SK-N-SH (cell line): Measurements from ENCODE around the gene KLHL40. TPM values are rescaled to one million over a fixed set of nuclear protein-coding genes. Genes with fewer than 3 reads are reported as not detected.

Experiments
- CTCF ChIA-PET: fragments of 300-600, 350-600 bp; formaldehyde crosslinking; extraction: SDS; loops from one replicate; lab custom pipeline; 2021; lab: Yijun Ruan, JAX
- POLR2A ChIA-PET: fragments of 350-600 bp; sonication (Branson Sonifier 250); formaldehyde crosslinking; extraction: SDS; loops from one replicate; lab custom pipeline; 2020; ENCODE audit warnings: antibody characterized with exemption, inconsistent platforms; lab: Yijun Ruan, JAX
- DNase-seq: peaks from one replicate; pipeline ENCODE4 v3.0.0; 2012
- H2AFZ ChIP-seq: fragments of 200-600 bp; sonication (generic); 2 replicates; pipeline ENCODE4 v1.8.1; 2016; ENCODE audit warnings: antibody characterized with exemption, mild to moderate bottlenecking, low read depth
- H3F3A ChIP-seq: fragments of 200-600 bp; sonication (generic); replicated peaks from 2 replicates; pipeline ENCODE3; 2016; ENCODE audit warnings: antibody characterized with exemption, mild to moderate bottlenecking; ENCODE audit not compliant: insufficient read depth
- H3K27ac ChIP-seq, 2 experiments: fragments of 200-500 bp in 1 of 2; fragments of 200-600 bp in 1 of 2; sonication (Bioruptor generic) in 1 of 2; sonication (generic), shearing (Covaris generic) in 1 of 2; 2 replicates each; pipeline versions ENCODE4 v1.5.1 to v1.6.1; 2014 to 2016; ENCODE audit warnings: low read depth in 2 of 2, inconsistent platforms in 1 of 2, low read length in 1 of 2, mild to moderate bottlenecking in 1 of 2, mixed read lengths in 1 of 2
- H3K27me3 ChIP-seq: fragments of 200-600 bp; sonication (generic), shearing (Covaris generic); 2 replicates; pipeline ENCODE4 v1.6.1; 2016; ENCODE audit warnings: mixed run types; ENCODE audit not compliant: insufficient read depth
- H3K36me3 ChIP-seq, 2 experiments: fragments of 200-500 bp in 1 of 2; fragments of 200-600 bp in 1 of 2; sonication (Bioruptor generic) in 1 of 2; sonication (generic) in 1 of 2; replicated peaks in 1 of 2; 2 replicates each; pipeline versions ENCODE3 to v1.5.1; 2014 to 2016; ENCODE audit warnings: low read length in 1 of 2, mild to moderate bottlenecking in 1 of 2; ENCODE audit not compliant: insufficient read depth in 2 of 2, control insufficient read depth in 1 of 2
- H3K4me1 ChIP-seq, 2 experiments: fragments of 200-500 bp in 1 of 2; fragments of 200-600 bp in 1 of 2; sonication (Bioruptor generic) in 1 of 2; sonication (generic), shearing (Covaris generic) in 1 of 2; 2 replicates each; pipeline versions ENCODE4 v1.5.1 to v1.6.1; 2014 to 2016; ENCODE audit warnings: low read depth in 1 of 2, low read length in 1 of 2, mixed run types in 1 of 2; ENCODE audit not compliant: insufficient read depth in 2 of 2, control insufficient read depth in 1 of 2
- H3K4me2 ChIP-seq: fragments of 200-600 bp; sonication (generic), shearing (Covaris generic); 2 replicates; pipeline ENCODE4 v1.6.1; 2017; ENCODE audit warnings: mixed run types
- H3K4me3 ChIP-seq, 2 experiments: fragments of 200-500 bp in 1 of 2; fragments of 200-600 bp in 1 of 2; sonication (Bioruptor generic) in 1 of 2; sonication (generic), shearing (Covaris generic) in 1 of 2; 2 replicates each; pipeline versions ENCODE4 v1.5.1 to v1.8.1; 2014 to 2016; ENCODE audit warnings: low read depth in 2 of 2, inconsistent platforms in 1 of 2, low read length in 1 of 2, mild to moderate bottlenecking in 1 of 2, mixed read lengths in 1 of 2, moderate library complexity in 1 of 2
- H3K79me2 ChIP-seq: fragments of 200-600 bp; sonication (generic); 2 replicates; pipeline ENCODE4 v1.8.1; 2017; ENCODE audit warnings: mild to moderate bottlenecking; ENCODE audit not compliant: insufficient read depth
- H3K9ac ChIP-seq: fragments of 200-600 bp; sonication (generic); 2 replicates; pipeline ENCODE4 v1.6.1; 2017; ENCODE audit warnings: mixed run types
- H3K9me2 ChIP-seq: fragments of 200-600 bp; sonication (generic); 2 replicates; pipeline ENCODE4 v1.6.1; 2017; ENCODE audit warnings: mixed run types
- H3K9me3 ChIP-seq: fragments of 200-600 bp; sonication (generic); 2 replicates; pipeline ENCODE4 v1.6.1; 2017; ENCODE audit warnings: mixed run types, mild to moderate bottlenecking, moderate library complexity
- H4K20me1 ChIP-seq: fragments of 200-600 bp; sonication (generic); 2 replicates; pipeline ENCODE4 v1.6.1; 2017; ENCODE audit warnings: mild to moderate bottlenecking, mixed run types; ENCODE audit not compliant: insufficient read depth
- ELF1 ChIP-seq: IDR thresholded peaks from 2 replicates; pipeline ENCODE4 v1.4.0; 2012
- EZH2phosphoT487 ChIP-seq: fragments of 200-600 bp; sonication (generic); IDR thresholded peaks from 2 replicates; pipeline ENCODE4 v1.6.1; 2017; ENCODE audit warnings: low read depth, mixed run types, mild to moderate bottlenecking, antibody characterized with exemption, moderate library complexity, borderline replicate concordance
- FOSL2 ChIP-seq: IDR thresholded peaks from 2 replicates; pipeline ENCODE4 v1.4.0; 2012; ENCODE audit warnings: low read depth, mild to moderate bottlenecking, moderate library complexity, borderline replicate concordance
- MXI1 ChIP-seq: IDR thresholded peaks from 2 replicates; pipeline ENCODE4 v1.6.1; 2012; ENCODE audit warnings: mild to moderate bottlenecking, low read depth, low read length, improper control_type of control experiment
- NFIC ChIP-seq: IDR thresholded peaks from 2 replicates; pipeline ENCODE4 v1.4.0; 2012; ENCODE audit warnings: borderline replicate concordance
- NRF1 ChIP-seq: IDR thresholded peaks from 2 replicates; pipeline ENCODE4 v1.6.1; 2012; ENCODE audit warnings: low read depth, mild to moderate bottlenecking, low read length
- RCOR1 ChIP-seq: fragments of 150-350 bp; IDR thresholded peaks from 2 replicates; pipeline ENCODE4 v1.6.1; 2017; ENCODE audit warnings: antibody characterized with exemption, low read length
- TAF1 ChIP-seq: IDR thresholded peaks from 2 replicates; pipeline ENCODE4 v1.6.1; 2012; ENCODE audit warnings: low read depth, mild to moderate bottlenecking, low read length, moderate library complexity, borderline replicate concordance
- TEAD4 ChIP-seq: IDR thresholded peaks from 2 replicates; pipeline ENCODE4 v1.4.0; 2012; ENCODE audit warnings: mild to moderate bottlenecking, borderline replicate concordance; ENCODE audit not compliant: insufficient read depth
- WGBS: methylation state at CpG from one replicate; pipeline ENCODE4 v1.1.6; 2017; ENCODE audit warnings: low lambda C conversion rate; 5-methylcytosine and 5-hydroxymethylcytosine counted together
- polyA plus RNA-seq, 3 experiments: library from polyadenylated mRNA; depleted of rRNA; stranded (reverse); fragments of >200 nt; gene quantifications; 2 replicates each; pipeline ENCODE4 v1.2.3, GENCODE V29; 2012
- TF ChIP-seq, protein P1 (sequence below): fragments of 200-600 bp; sonication (generic); IDR thresholded peaks from 2 replicates; pipeline ENCODE4 v1.6.1; 2017; ENCODE audit warnings: antibody characterized with exemption, mild to moderate bottlenecking, moderate library complexity
- TF ChIP-seq, protein P2 (sequence below): fragments of 150-350 bp; IDR thresholded peaks from 2 replicates; pipeline ENCODE4 v1.6.1; 2016; ENCODE audit warnings: mild to moderate bottlenecking, low read depth, low read length
- TF ChIP-seq, protein P3 (sequence below): IDR thresholded peaks from 2 replicates; pipeline ENCODE4 v1.4.0; 2012; ENCODE audit warnings: low read depth, borderline replicate concordance
- TF ChIP-seq, protein P4 (sequence below): IDR thresholded peaks from 2 replicates; pipeline ENCODE4 v1.6.1; 2012; ENCODE audit warnings: mild to moderate bottlenecking, low read depth, low read length, moderate library complexity
- TF ChIP-seq, protein P5 (sequence below): IDR thresholded peaks from 2 replicates; pipeline ENCODE4; 2012

The KLHL40 gene
- polyA plus RNA-seq, 1 of the 3 experiments (the other 2 are of a cell fraction) = not detected

DNA sequence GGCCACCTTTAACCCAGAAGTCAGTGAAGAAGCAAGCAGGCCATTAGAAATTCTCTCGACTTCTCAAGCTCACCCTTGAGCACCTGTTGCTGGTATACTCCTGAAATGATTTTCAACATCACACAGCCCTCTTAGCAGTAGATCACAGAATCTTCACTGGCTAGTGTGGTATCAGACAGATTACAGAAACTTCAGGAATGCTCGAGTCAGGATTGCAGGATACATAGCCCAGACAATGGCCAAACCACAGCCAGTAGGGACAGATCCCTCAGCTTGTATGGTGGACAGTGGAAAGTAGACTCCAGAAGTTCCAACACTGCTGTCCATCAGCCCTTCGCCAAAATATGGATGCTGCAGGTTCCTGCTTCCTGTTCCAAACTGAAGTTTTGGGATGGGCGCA is 4.5 kb upstream of the KLHL40 start:
- no peaks in the 10 kb centered on the region for H3K9me3 ChIP-seq
- no peak overlapping the region for H3K27ac ChIP-seq
- ChIA-PET CTCF (no interaction called here), POLR2A (no interaction called here)
- H2AFZ ChIP-seq = no peak overlapping the region
- 48% methylated on average over 4 of the region's 4 CpGs for WGBS
- H4K20me1 ChIP-seq = no peaks in the 10 kb centered on the region
- no peaks in the 10 kb centered on the region for H3F3A ChIP-seq
- no peaks in the 10 kb centered on the region for H3K36me3 ChIP-seq
- no peaks in the 10 kb centered on the region; a peak in 1 of 4 replicates for H3K4me1 ChIP-seq
- no peak overlapping the region for H3K4me2 ChIP-seq
- DNase-seq = no peak
- no peak overlapping the region for H3K4me3 ChIP-seq
- H3K27me3 ChIP-seq = peaks cover 5% of the 10 kb centered on the region; the same call in 1 of the 2 replicates
- H3K9ac ChIP-seq = no peak overlapping the region
- no peaks in the 10 kb centered on the region for H3K79me2 ChIP-seq
- TF ChIP-seq, protein P1, sequence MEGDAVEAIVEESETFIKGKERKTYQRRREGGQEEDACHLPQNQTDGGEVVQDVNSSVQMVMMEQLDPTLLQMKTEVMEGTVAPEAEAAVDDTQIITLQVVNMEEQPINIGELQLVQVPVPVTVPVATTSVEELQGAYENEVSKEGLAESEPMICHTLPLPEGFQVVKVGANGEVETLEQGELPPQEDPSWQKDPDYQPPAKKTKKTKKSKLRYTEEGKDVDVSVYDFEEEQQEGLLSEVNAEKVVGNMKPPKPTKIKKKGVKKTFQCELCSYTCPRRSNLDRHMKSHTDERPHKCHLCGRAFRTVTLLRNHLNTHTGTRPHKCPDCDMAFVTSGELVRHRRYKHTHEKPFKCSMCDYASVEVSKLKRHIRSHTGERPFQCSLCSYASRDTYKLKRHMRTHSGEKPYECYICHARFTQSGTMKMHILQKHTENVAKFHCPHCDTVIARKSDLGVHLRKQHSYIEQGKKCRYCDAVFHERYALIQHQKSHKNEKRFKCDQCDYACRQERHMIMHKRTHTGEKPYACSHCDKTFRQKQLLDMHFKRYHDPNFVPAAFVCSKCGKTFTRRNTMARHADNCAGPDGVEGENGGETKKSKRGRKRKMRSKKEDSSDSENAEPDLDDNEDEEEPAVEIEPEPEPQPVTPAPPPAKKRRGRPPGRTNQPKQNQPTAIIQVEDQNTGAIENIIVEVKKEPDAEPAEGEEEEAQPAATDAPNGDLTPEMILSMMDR = no peak
- TF ChIP-seq, protein P2, sequence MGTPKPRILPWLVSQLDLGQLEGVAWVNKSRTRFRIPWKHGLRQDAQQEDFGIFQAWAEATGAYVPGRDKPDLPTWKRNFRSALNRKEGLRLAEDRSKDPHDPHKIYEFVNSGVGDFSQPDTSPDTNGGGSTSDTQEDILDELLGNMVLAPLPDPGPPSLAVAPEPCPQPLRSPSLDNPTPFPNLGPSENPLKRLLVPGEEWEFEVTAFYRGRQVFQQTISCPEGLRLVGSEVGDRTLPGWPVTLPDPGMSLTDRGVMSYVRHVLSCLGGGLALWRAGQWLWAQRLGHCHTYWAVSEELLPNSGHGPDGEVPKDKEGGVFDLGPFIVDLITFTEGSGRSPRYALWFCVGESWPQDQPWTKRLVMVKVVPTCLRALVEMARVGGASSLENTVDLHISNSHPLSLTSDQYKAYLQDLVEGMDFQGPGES = no peak
- TF ChIP-seq, protein P3, sequence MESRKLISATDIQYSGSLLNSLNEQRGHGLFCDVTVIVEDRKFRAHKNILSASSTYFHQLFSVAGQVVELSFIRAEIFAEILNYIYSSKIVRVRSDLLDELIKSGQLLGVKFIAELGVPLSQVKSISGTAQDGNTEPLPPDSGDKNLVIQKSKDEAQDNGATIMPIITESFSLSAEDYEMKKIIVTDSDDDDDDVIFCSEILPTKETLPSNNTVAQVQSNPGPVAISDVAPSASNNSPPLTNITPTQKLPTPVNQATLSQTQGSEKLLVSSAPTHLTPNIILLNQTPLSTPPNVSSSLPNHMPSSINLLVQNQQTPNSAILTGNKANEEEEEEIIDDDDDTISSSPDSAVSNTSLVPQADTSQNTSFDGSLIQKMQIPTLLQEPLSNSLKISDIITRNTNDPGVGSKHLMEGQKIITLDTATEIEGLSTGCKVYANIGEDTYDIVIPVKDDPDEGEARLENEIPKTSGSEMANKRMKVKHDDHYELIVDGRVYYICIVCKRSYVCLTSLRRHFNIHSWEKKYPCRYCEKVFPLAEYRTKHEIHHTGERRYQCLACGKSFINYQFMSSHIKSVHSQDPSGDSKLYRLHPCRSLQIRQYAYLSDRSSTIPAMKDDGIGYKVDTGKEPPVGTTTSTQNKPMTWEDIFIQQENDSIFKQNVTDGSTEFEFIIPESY = no peak
- TF ChIP-seq NFIC = no peak
- TF ChIP-seq, protein P4, sequence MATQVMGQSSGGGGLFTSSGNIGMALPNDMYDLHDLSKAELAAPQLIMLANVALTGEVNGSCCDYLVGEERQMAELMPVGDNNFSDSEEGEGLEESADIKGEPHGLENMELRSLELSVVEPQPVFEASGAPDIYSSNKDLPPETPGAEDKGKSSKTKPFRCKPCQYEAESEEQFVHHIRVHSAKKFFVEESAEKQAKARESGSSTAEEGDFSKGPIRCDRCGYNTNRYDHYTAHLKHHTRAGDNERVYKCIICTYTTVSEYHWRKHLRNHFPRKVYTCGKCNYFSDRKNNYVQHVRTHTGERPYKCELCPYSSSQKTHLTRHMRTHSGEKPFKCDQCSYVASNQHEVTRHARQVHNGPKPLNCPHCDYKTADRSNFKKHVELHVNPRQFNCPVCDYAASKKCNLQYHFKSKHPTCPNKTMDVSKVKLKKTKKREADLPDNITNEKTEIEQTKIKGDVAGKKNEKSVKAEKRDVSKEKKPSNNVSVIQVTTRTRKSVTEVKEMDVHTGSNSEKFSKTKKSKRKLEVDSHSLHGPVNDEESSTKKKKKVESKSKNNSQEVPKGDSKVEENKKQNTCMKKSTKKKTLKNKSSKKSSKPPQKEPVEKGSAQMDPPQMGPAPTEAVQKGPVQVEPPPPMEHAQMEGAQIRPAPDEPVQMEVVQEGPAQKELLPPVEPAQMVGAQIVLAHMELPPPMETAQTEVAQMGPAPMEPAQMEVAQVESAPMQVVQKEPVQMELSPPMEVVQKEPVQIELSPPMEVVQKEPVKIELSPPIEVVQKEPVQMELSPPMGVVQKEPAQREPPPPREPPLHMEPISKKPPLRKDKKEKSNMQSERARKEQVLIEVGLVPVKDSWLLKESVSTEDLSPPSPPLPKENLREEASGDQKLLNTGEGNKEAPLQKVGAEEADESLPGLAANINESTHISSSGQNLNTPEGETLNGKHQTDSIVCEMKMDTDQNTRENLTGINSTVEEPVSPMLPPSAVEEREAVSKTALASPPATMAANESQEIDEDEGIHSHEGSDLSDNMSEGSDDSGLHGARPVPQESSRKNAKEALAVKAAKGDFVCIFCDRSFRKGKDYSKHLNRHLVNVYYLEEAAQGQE = no peak
- no peak for TF ChIP-seq TAF1
- TF ChIP-seq, protein P5, sequence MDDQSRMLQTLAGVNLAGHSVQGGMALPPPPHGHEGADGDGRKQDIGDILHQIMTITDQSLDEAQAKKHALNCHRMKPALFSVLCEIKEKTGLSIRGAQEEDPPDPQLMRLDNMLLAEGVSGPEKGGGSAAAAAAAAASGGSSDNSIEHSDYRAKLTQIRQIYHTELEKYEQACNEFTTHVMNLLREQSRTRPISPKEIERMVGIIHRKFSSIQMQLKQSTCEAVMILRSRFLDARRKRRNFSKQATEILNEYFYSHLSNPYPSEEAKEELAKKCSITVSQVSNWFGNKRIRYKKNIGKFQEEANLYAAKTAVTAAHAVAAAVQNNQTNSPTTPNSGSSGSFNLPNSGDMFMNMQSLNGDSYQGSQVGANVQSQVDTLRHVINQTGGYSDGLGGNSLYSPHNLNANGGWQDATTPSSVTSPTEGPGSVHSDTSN = no peak
- TF ChIP-seq NRF1 = no peak
- no peak for TF ChIP-seq RCOR1
- no peak for TF ChIP-seq MXI1
- no peak for TF ChIP-seq EZH2phosphoT487
- TF ChIP-seq ELF1 = no peak
- TF ChIP-seq FOSL2 = no peak
- no peak for TF ChIP-seq TEAD4
- H3K9me2 ChIP-seq = no peaks in the 10 kb centered on the region
